Measurements from ENCODE around the gene SAP30BP. TPM values are rescaled to one million over a fixed set of nuclear protein-coding genes. Genes with fewer than 3 reads are reported as not detected.

SAP30BP gene
- total and polyA plus RNA-seq, 4 donors, result 20.9 to 33.4 (median 30.2) TPM

- Histone ChIP-seq H3K9me3 (ENCODE audit: control insufficient read depth in 4 of 4, low read length in 3 of 4) (no peaks in the 10 kb centered on the region), H3K4me1 (ENCODE audit: control insufficient read depth in 4 of 4, insufficient read depth in 4 of 4, low read length in 3 of 4) (no peaks in the 10 kb centered on the region), H3K27me3 (ENCODE audit: control insufficient read depth in 4 of 4, insufficient read depth in 4 of 4, low read length in 3 of 4) (no peaks in the 10 kb centered on the region), H3K4me3 (ENCODE audit: low read depth in 1 of 3, low read length in 3 of 3) (no peak overlapping the region), H3K36me3 (ENCODE audit: control insufficient read depth in 4 of 4, insufficient read depth in 3 of 4, low read depth in 1 of 4, low read length in 3 of 4) (peaks cover 0 to 44% (median 6%) of the 10 kb centered on the region in 4 donors), H3K9ac (ENCODE audit: low read depth in 1 of 2, low read length in 2 of 2) (no peak overlapping the region), H3K27ac (ENCODE audit: low read depth in 1 of 2, low read length in 2 of 2) (no peak overlapping the region)
- DNase-seq (ENCODE audit: low spot score), result no peak
- no peak for TF ChIP-seq ATF3 (IDR thresholded peaks at IDR 0.05)
- no peak for TF ChIP-seq GABPA (IDR thresholded peaks at IDR 0.05 in 1 of 2, conservative IDR thresholded peaks at IDR 0.05 in 1 of 2)
- no peak for TF ChIP-seq SP1 (IDR thresholded peaks at IDR 0.05)
- TF ChIP-seq NR2F2 (IDR thresholded peaks at IDR 0.05), result no peak
- no peak for TF ChIP-seq CTCF (IDR thresholded peaks at IDR 0.05; ENCODE audit: low read depth, low read length, missing input control)
- no peak for TF ChIP-seq MAX (IDR thresholded peaks at IDR 0.05)
- TF ChIP-seq ZBTB33 (IDR thresholded peaks at IDR 0.05), result no peak
- TF ChIP-seq RXRA (IDR thresholded peaks at IDR 0.05), result no peak
- TF ChIP-seq YY1 (IDR thresholded peaks at IDR 0.05), result no peak
- TF ChIP-seq FOXA1 (IDR thresholded peaks at IDR 0.05), result no peak
- TF ChIP-seq RAD21 (IDR thresholded peaks at IDR 0.05), result no peak
- TF ChIP-seq JUND (IDR thresholded peaks at IDR 0.05), result no peak
- TF ChIP-seq EGR1 (IDR thresholded peaks at IDR 0.05; ENCODE audit: low read depth in 2 of 2), result no peak
- no peak for TF ChIP-seq FOXA2 (IDR thresholded peaks at IDR 0.05)
- TF ChIP-seq HNF4G (IDR thresholded peaks at IDR 0.05), result no peak
- no peak for TF ChIP-seq HNF4A (conservative IDR thresholded peaks at IDR 0.05)
- no peak for TF ChIP-seq REST (IDR thresholded peaks at IDR 0.05)
- no peak for TF ChIP-seq TAF1 (conservative IDR thresholded peaks at IDR 0.05)
- 89% methylated on average over 23 of the region's 23 CpGs for WGBS
These were observed 42.3 kb upstream of the SAP30BP start for GRCh38 chr17:75624714-75625345.
